H9 (cell line): ENCODE data around the gene HCN4. TPM values are rescaled to one million over a fixed set of nuclear protein-coding genes. Genes with fewer than 3 reads are reported as not detected.

Source experiments
- DNase-seq: peaks from one replicate; pipeline ENCODE4 v3.0.0-alpha.2; 2017
- H2AFZ ChIP-seq: one replicate; pipeline ENCODE4 v1.6.1; 2013; ENCODE audit warnings: mild to moderate bottlenecking, low read length, control low read depth, moderate library complexity
- H2AK5ac ChIP-seq: 2 replicates; pipeline ENCODE4 v1.6.1; 2013; ENCODE audit warnings: low read length, control low read depth, mixed read lengths; ENCODE audit not compliant: insufficient read length
- H2BK120ac ChIP-seq: one replicate; pipeline ENCODE4 v1.6.1; 2013; ENCODE audit warnings: low read depth, mild to moderate bottlenecking, low read length, control low read depth, inconsistent platforms; ENCODE audit not compliant: poor library complexity, severe bottlenecking
- H2BK12ac ChIP-seq: 2 replicates; pipeline ENCODE4 v1.6.1; 2013; ENCODE audit warnings: low read length, control low read depth, mixed read lengths, low read depth; ENCODE audit not compliant: insufficient read length
- H2BK15ac ChIP-seq: 2 replicates; pipeline ENCODE4 v1.6.1; 2013; ENCODE audit warnings: low read depth, low read length, control low read depth
- H2BK20ac ChIP-seq: one replicate; pipeline ENCODE4 v1.6.1; 2013; ENCODE audit warnings: low read depth, mild to moderate bottlenecking, low read length, control low read depth, inconsistent platforms; ENCODE audit not compliant: poor library complexity, severe bottlenecking
- H2BK5ac ChIP-seq: 2 replicates; pipeline ENCODE4 v1.6.1; 2013; ENCODE audit warnings: low read length, control low read depth, mixed read lengths; ENCODE audit not compliant: insufficient read length
- H3K14ac ChIP-seq: 2 replicates; pipeline ENCODE4 v1.6.1; 2013; ENCODE audit warnings: low read length, control low read depth; ENCODE audit not compliant: insufficient read depth
- H3K18ac ChIP-seq: 2 replicates; pipeline ENCODE4 v1.6.1; 2013; ENCODE audit warnings: low read depth, mild to moderate bottlenecking, mixed read lengths, low read length, control low read depth; ENCODE audit not compliant: insufficient read length
- H3K23ac ChIP-seq: 2 replicates; pipeline ENCODE4 v1.6.1; 2013; ENCODE audit warnings: low read length, control low read depth, mixed read lengths, low read depth; ENCODE audit not compliant: insufficient read length
- H3K23me2 ChIP-seq: 2 replicates; pipeline ENCODE4 v1.6.1; 2013; ENCODE audit warnings: low read depth, mild to moderate bottlenecking, mixed read lengths, low read length, control low read depth; ENCODE audit not compliant: insufficient read length, poor library complexity, severe bottlenecking
- H3K27ac ChIP-seq: 2 replicates; pipeline ENCODE4 v1.5.1; 2013; ENCODE audit warnings: low read length, control low read depth, mixed read lengths, low read depth; ENCODE audit not compliant: insufficient read length
- H3K27me3 ChIP-seq: 2 replicates; pipeline ENCODE4 v1.6.1; 2013; ENCODE audit warnings: low read length, control low read depth, inconsistent platforms; ENCODE audit not compliant: insufficient read depth
- H3K4ac ChIP-seq: 2 replicates; pipeline ENCODE4 v1.6.1; 2013; ENCODE audit warnings: low read depth, mild to moderate bottlenecking, control low read depth, inconsistent platforms, low read length, moderate library complexity
- H3K4me1 ChIP-seq: 2 replicates; pipeline ENCODE4 v1.6.1; 2013; ENCODE audit warnings: low read length, control low read depth, inconsistent platforms; ENCODE audit not compliant: insufficient read depth
- H3K4me2 ChIP-seq: 2 replicates; pipeline ENCODE4 v1.6.1; 2013; ENCODE audit warnings: low read length, control low read depth, mixed read lengths; ENCODE audit not compliant: insufficient read length, insufficient read depth
- H3K56ac ChIP-seq: 2 replicates; pipeline ENCODE4 v1.6.1; 2013; ENCODE audit warnings: low read depth, mild to moderate bottlenecking, mixed read lengths, low read length, control low read depth; ENCODE audit not compliant: insufficient read length
- H3K79me1 ChIP-seq: 2 replicates; pipeline ENCODE4 v1.6.1; 2013; ENCODE audit warnings: low read depth, mild to moderate bottlenecking, moderate library complexity, low read length, control low read depth, inconsistent platforms; ENCODE audit not compliant: insufficient read depth, poor library complexity, severe bottlenecking
- H3K79me2 ChIP-seq: 2 replicates; pipeline ENCODE4 v1.6.1; 2013; ENCODE audit warnings: low read length, control low read depth, inconsistent platforms; ENCODE audit not compliant: insufficient read depth
- H3K9ac ChIP-seq: 2 replicates; pipeline ENCODE4 v1.6.1; 2013; ENCODE audit warnings: low read length, control low read depth, mixed read lengths; ENCODE audit not compliant: insufficient read length; ENCODE audit errors: extremely low read depth
- H3K9me3 ChIP-seq: one replicate; pipeline ENCODE4 v1.6.1; 2013; ENCODE audit warnings: low read depth, low read length, inconsistent platforms; ENCODE audit not compliant: control insufficient read depth
- H3T11ph ChIP-seq: one replicate; pipeline ENCODE4 v1.6.1; 2013; ENCODE audit warnings: mild to moderate bottlenecking, low read length, control low read depth, inconsistent platforms
- H4K20me1 ChIP-seq: one replicate; pipeline ENCODE4 v1.6.1; 2013; ENCODE audit not compliant: control insufficient read depth, insufficient read length, insufficient read depth
- H4K5ac ChIP-seq: 2 replicates; pipeline ENCODE4 v1.6.1; 2013; ENCODE audit warnings: low read depth, mild to moderate bottlenecking, mixed read lengths, low read length, control low read depth; ENCODE audit not compliant: insufficient read length
- H4K8ac ChIP-seq: replicated peaks from 2 replicates; pipeline ENCODE4 v1.6.1; 2013; ENCODE audit warnings: low read length, control low read depth, mixed read lengths, low read depth; ENCODE audit not compliant: insufficient read length
- H4K91ac ChIP-seq: 2 replicates; pipeline ENCODE4 v1.6.1; 2013; ENCODE audit warnings: low read depth, mild to moderate bottlenecking, moderate library complexity, mixed read lengths, low read length, control low read depth; ENCODE audit not compliant: insufficient read length
- H3K27ac Mint-ChIP-seq, 3 experiments: 2 replicates in 2 of 3; 3 replicates in 1 of 3; pipeline ENCODE4 v1.8.0; 2020 to 2021; ENCODE audit warnings: mixed read lengths in 3 of 3, mild to moderate bottlenecking in 1 of 3, moderate library complexity in 1 of 3
- H3K27me3 Mint-ChIP-seq: 2 replicates; pipeline ENCODE4 v1.8.0; 2021; ENCODE audit warnings: low read depth, mild to moderate bottlenecking, moderate library complexity, mixed read lengths
- H3K36me3 Mint-ChIP-seq, 3 experiments: 2 replicates in 2 of 3; 3 replicates in 1 of 3; pipeline ENCODE4 v1.8.0; 2020 to 2021; ENCODE audit warnings: low read depth in 3 of 3, mixed read lengths in 3 of 3; ENCODE audit not compliant: insufficient read depth in 1 of 3
- H3K4me1 Mint-ChIP-seq, 2 experiments: 2 replicates each; pipeline ENCODE4 v1.8.0; 2020; ENCODE audit warnings: mixed read lengths in 2 of 2
- H3K4me3 Mint-ChIP-seq, 2 experiments: 2 replicates in 1 of 2; 3 replicates in 1 of 2; pipeline ENCODE4 v1.8.0; 2020 to 2021; ENCODE audit warnings: mild to moderate bottlenecking in 2 of 2, mixed read lengths in 2 of 2, moderate library complexity in 1 of 2
- H3K9me3 Mint-ChIP-seq, 2 experiments: 2 replicates in 1 of 2; 3 replicates in 1 of 2; pipeline ENCODE4 v1.8.0; 2020; ENCODE audit warnings: mild to moderate bottlenecking in 2 of 2, mixed read lengths in 2 of 2, moderate library complexity in 1 of 2
- CTCF ChIP-seq: fragments of 200-600 bp; sonication (generic); conservative IDR thresholded peaks from 3 replicates; pipeline ENCODE4 v1.8.0; 2021; ENCODE audit warnings: antibody characterized with exemption, mild to moderate bottlenecking
- WGBS: extraction: QIAGEN DNeasy Blood & Tissue Kit; methylation state at CpG from one replicate; pipeline ENCODE4 v1.1.7; 2013; ENCODE audit warnings: missing lambda C conversion rate, low lambda C conversion rate, mixed read lengths; ENCODE audit not compliant: insufficient read length; ENCODE audit errors: extremely low coverage; 5-methylcytosine and 5-hydroxymethylcytosine counted together
- total RNA-seq: library from RNA; stranded (reverse); gene quantifications from 2 replicates; pipeline ENCODE4 v1.2.1, GENCODE V29; 2021

The HCN4 gene
- total RNA-seq, 1 experiment from 2014 or later: 10.5 TPM

DNA sequence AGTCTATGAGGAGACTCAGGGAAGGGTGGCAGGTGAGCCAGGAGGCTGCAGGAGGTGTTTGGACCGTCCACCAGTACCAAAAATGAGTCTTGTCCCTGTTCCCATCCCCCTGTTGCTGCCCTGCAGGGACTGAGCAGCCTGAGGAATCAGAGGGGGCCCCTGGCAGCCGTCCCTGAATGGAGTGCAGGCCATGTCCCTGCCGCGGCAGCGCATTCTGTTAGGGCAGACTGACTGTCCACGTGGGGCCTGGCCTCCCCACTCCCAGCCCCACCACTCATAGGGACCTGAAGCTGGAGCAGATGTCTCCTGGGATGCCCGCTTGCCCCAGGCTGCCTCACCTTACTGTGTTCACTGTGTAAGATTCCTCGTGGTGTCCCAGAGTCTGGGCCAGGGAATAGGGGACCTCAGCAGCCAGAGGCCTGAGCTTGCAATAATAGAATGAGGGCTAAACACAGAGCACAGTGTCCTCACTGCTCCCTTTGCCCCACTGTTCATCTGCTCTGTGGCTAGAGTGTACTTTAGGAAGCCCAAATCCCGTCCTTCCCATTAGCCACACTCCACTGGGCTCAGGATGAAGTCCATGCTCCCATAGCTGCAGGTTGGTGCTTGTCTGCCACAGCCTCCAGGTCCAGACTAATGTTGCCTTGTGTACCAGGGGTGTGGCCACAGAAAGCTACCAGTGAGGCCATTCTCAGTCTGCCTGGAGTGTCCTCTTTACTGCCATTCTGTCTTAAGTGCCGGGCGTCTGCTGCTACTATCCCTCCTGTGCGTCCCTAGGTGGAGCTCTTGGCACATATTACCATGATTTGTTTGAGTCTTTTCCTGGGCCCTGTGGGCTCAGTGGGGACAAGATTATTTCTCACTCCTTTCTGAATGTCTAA lies 63.2 kb downstream of the HCN4 start:
- Mint-ChIP-seq H3K9me3 (no peaks in the 10 kb centered on the region), H3K27ac (0 out of 7 replicates have a peak overlapping the region, but pooled peaks of 1 of the 3 experiments have one; percentile 42), H3K36me3 (peaks cover 14 to 29% (median 26%) of the 10 kb centered on the region in 3 experiments; a peak in 6 of 7 replicates), H3K27me3 (no peaks in the 10 kb centered on the region), H3K4me1 (peaks cover 4% of the 10 kb centered on the region in 2 experiments; a peak in 3 of 4 replicates), H3K4me3 (no peak overlapping the region)
- Histone ChIP-seq H3K23ac (no peak overlapping the region), H4K5ac (no peak overlapping the region), H3K27me3 (no peaks in the 10 kb centered on the region), H2BK5ac (no peak overlapping the region), H4K8ac (no peak overlapping the region), H3K23me2 (no peaks in the 10 kb centered on the region), H4K20me1 (no peaks in the 10 kb centered on the region), H3K9ac (no peak overlapping the region), H3K4me2 (no peak overlapping the region), H3K27ac (no peak overlapping the region), H3K4me1 (no peaks in the 10 kb centered on the region), H2BK12ac (no peak overlapping the region), H3K9me3 (no peaks in the 10 kb centered on the region), H2BK20ac (no peak overlapping the region), H2BK120ac (no peak overlapping the region), H3K18ac (no peak overlapping the region), H2AFZ (no peak overlapping the region), H2BK15ac (no peak overlapping the region), H3T11ph (no peak overlapping the region), H3K4ac (no peak overlapping the region), H3K56ac (no peak overlapping the region), H4K91ac (no peak overlapping the region), H3K14ac (no peak overlapping the region), H3K79me2 (no peaks in the 10 kb centered on the region), H3K79me1 (no peaks in the 10 kb centered on the region), H2AK5ac (no peak overlapping the region)
- DNase-seq: peak; percentile 74
- peak; percentile 87 for TF ChIP-seq CTCF
- no CpG with 5 or more reads among the region's 12 CpGs for WGBS
